ENCODE measurements around the gene DPEP2.

DPEP2 gene

GRCh38 chr16:67961551-67961957 lies 37.7 kb downstream of the DPEP2 start:
- no peaks in the 10 kb centered on the region for H3K9me3 ChIP-seq (ENCODE audit: control extremely low read depth in 1 of 5, control insufficient read depth in 4 of 5, insufficient read depth in 2 of 5, low read depth in 1 of 5, low read length in 4 of 5)
- H3K36me3 ChIP-seq (ENCODE audit: control insufficient read depth in 4 of 4, insufficient read depth in 4 of 4, low read length in 3 of 4): peaks cover 2 to 57% (median 18%) of the 10 kb centered on the region in 4 experiments
- ChIA-PET CTCF (interaction anchor here (0.6 to 1.4 kb wide), 2 partner anchors 21 to 103 kb away, joined by 3 to 4 read pairs; no protein-coding TSS in a partner anchor), POLR2A (no interaction called here)
- no peaks in the 10 kb centered on the region for H3K27me3 ChIP-seq (replicated peaks in 2 of 5; ENCODE audit: control insufficient read depth in 4 of 5, insufficient read depth in 5 of 5, low read length in 4 of 5)
- no peak for DNase-seq
- H3K4me3 ChIP-seq (ENCODE audit: control insufficient read depth in 1 of 7, extremely low read depth in 1 of 7, insufficient read depth in 4 of 7, low read depth in 2 of 7, low read length in 6 of 7): no peak overlapping the region
- no peak overlapping the region for H3K27ac ChIP-seq (ENCODE audit: insufficient read depth in 1 of 2, low read depth in 1 of 2, low read length in 2 of 2, poor library complexity in 1 of 2, severe bottlenecking in 2 of 2)
- peaks cover 0 to 10% (median under 1%) of the 10 kb centered on the region in 4 experiments for H3K4me1 ChIP-seq (ENCODE audit: control extremely low read depth in 1 of 4, control insufficient read depth in 4 of 4, insufficient read depth in 4 of 4, low read length in 3 of 4)
- WGBS (ENCODE audit: insufficient coverage): 100% methylated on average over 4 of the region's 13 CpGs

- Histone ChIP-seq H3K27ac (ENCODE audit: insufficient read depth in 1 of 2, low read depth in 1 of 2, low read length in 2 of 2, poor library complexity in 1 of 2, severe bottlenecking in 2 of 2) (no peak overlapping the region), H3K36me3 (ENCODE audit: control insufficient read depth in 4 of 4, insufficient read depth in 4 of 4, low read length in 3 of 4) (peaks cover 2 to 59% (median 18%) of the 10 kb centered on the region in 4 experiments), H3K9me3 (ENCODE audit: control extremely low read depth in 1 of 5, control insufficient read depth in 4 of 5, insufficient read depth in 2 of 5, low read depth in 1 of 5, low read length in 4 of 5) (no peaks in the 10 kb centered on the region), H3K4me1 (ENCODE audit: control extremely low read depth in 1 of 4, control insufficient read depth in 4 of 4, insufficient read depth in 4 of 4, low read length in 3 of 4) (peaks cover 0 to 2% (median 0%) of the 10 kb centered on the region in 4 experiments), H3K27me3 (replicated peaks in 2 of 5; ENCODE audit: control insufficient read depth in 4 of 5, insufficient read depth in 5 of 5, low read length in 4 of 5) (no peaks in the 10 kb centered on the region), H3K4me3 (ENCODE audit: control insufficient read depth in 1 of 7, extremely low read depth in 1 of 7, insufficient read depth in 4 of 7, low read depth in 2 of 7, low read length in 6 of 7) (no peak overlapping the region)
- ChIA-PET CTCF (interaction anchor here (0.9 to 1.5 kb wide), 6 partner anchors 18 to 81 kb away, joined by 3 to 4 read pairs (median 3); no protein-coding TSS in a partner anchor), POLR2A (interaction anchor here (1.0 kb wide), 1 partner anchor 11 kb away, joined by 3 read pairs; no protein-coding TSS in a partner anchor)
- DNase-seq: no peak
- WGBS (ENCODE audit: insufficient coverage): 98% methylated on average over 8 of the region's 11 CpGs
Observed at GRCh38 chr16:67959536-67960329, 39.6 kb downstream of the DPEP2 start.

GRCh38 chr16:67957622-67958021 lies 41.7 kb downstream of the DPEP2 start:
- Histone ChIP-seq H3K27me3 (replicated peaks in 2 of 5; ENCODE audit: control insufficient read depth in 4 of 5, insufficient read depth in 5 of 5, low read length in 4 of 5) (no peaks in the 10 kb centered on the region), H3K4me1 (ENCODE audit: control extremely low read depth in 1 of 4, control insufficient read depth in 4 of 4, insufficient read depth in 4 of 4, low read length in 3 of 4) (no peaks in the 10 kb centered on the region), H3K36me3 (ENCODE audit: control insufficient read depth in 4 of 4, insufficient read depth in 4 of 4, low read length in 3 of 4) (peaks cover 2 to 63% (median 22%) of the 10 kb centered on the region in 4 experiments), H3K27ac (ENCODE audit: insufficient read depth in 1 of 2, low read depth in 1 of 2, low read length in 2 of 2, poor library complexity in 1 of 2, severe bottlenecking in 2 of 2) (no peak overlapping the region), H3K4me3 (ENCODE audit: control insufficient read depth in 1 of 7, extremely low read depth in 1 of 7, insufficient read depth in 4 of 7, low read depth in 2 of 7, low read length in 6 of 7) (no peak overlapping the region), H3K9me3 (ENCODE audit: control extremely low read depth in 1 of 5, control insufficient read depth in 4 of 5, insufficient read depth in 2 of 5, low read depth in 1 of 5, low read length in 4 of 5) (no peaks in the 10 kb centered on the region)
- WGBS (ENCODE audit: insufficient coverage): 100% methylated on average over 6 of the region's 9 CpGs
- CTCF ChIA-PET: interaction anchor here (0.8 to 1.7 kb wide), 5 partner anchors 9 to 83 kb away, joined by 3 to 5 read pairs (median 3); no protein-coding TSS in a partner anchor
- POLR2A ChIA-PET: no interaction called here
- DNase-seq: no peak

GRCh38 chr16:67954421-67955196 lies 44.7 kb downstream of the DPEP2 start:
- no peaks in the 10 kb centered on the region for H3K9me3 ChIP-seq (ENCODE audit: control extremely low read depth in 1 of 5, control insufficient read depth in 4 of 5, insufficient read depth in 2 of 5, low read depth in 1 of 5, low read length in 4 of 5)
- no peaks in the 10 kb centered on the region for H3K27me3 ChIP-seq (replicated peaks in 2 of 5; ENCODE audit: control insufficient read depth in 4 of 5, insufficient read depth in 5 of 5, low read length in 4 of 5)
- WGBS (ENCODE audit: insufficient coverage): 95% methylated on average over 8 of the region's 10 CpGs
- CTCF ChIA-PET: interaction anchor here (0.6 to 1.7 kb wide), 2 partner anchors 12 to 51 kb away, joined by 3 to 5 read pairs; no protein-coding TSS in a partner anchor
- H3K27ac ChIP-seq (ENCODE audit: insufficient read depth in 1 of 2, low read depth in 1 of 2, low read length in 2 of 2, poor library complexity in 1 of 2, severe bottlenecking in 2 of 2): no peak overlapping the region
- POLR2A ChIA-PET: no interaction called here
- H3K36me3 ChIP-seq (ENCODE audit: control insufficient read depth in 4 of 4, insufficient read depth in 4 of 4, low read length in 3 of 4): peaks cover 0 to 60% (median 15%) of the 10 kb centered on the region in 4 experiments
- DNase-seq: no peak
- H3K4me3 ChIP-seq (ENCODE audit: control insufficient read depth in 1 of 7, extremely low read depth in 1 of 7, insufficient read depth in 4 of 7, low read depth in 2 of 7, low read length in 6 of 7): no peak overlapping the region
- H3K4me1 ChIP-seq (ENCODE audit: control extremely low read depth in 1 of 4, control insufficient read depth in 4 of 4, insufficient read depth in 4 of 4, low read length in 3 of 4): no peaks in the 10 kb centered on the region

- POLR2A ChIA-PET: no interaction called here
Observed at GRCh38 chr16:67953641-67954375, 45.5 kb downstream of the DPEP2 start.

GRCh38 chr16:67951485-67951884 lies 47.8 kb downstream of the DPEP2 start:
- no peak for DNase-seq
- Histone ChIP-seq H3K4me1 (ENCODE audit: control extremely low read depth in 1 of 4, control insufficient read depth in 4 of 4, insufficient read depth in 4 of 4, low read length in 3 of 4) (no peaks in the 10 kb centered on the region), H3K4me3 (ENCODE audit: control insufficient read depth in 1 of 7, extremely low read depth in 1 of 7, insufficient read depth in 4 of 7, low read depth in 2 of 7, low read length in 6 of 7) (no peak overlapping the region), H3K27ac (ENCODE audit: insufficient read depth in 1 of 2, low read depth in 1 of 2, low read length in 2 of 2, poor library complexity in 1 of 2, severe bottlenecking in 2 of 2) (no peak overlapping the region), H3K9me3 (ENCODE audit: control extremely low read depth in 1 of 5, control insufficient read depth in 4 of 5, insufficient read depth in 2 of 5, low read depth in 1 of 5, low read length in 4 of 5) (no peaks in the 10 kb centered on the region), H3K27me3 (replicated peaks in 2 of 5; ENCODE audit: control insufficient read depth in 4 of 5, insufficient read depth in 5 of 5, low read length in 4 of 5) (no peaks in the 10 kb centered on the region), H3K36me3 (ENCODE audit: control insufficient read depth in 4 of 4, insufficient read depth in 4 of 4, low read length in 3 of 4) (peaks cover 2 to 65% (median 20%) of the 10 kb centered on the region in 4 experiments)
- CTCF ChIA-PET: interaction anchor here (1.0 to 1.7 kb wide), 7 partner anchors 9 to 89 kb away, joined by 3 to 5 read pairs (median 3); no protein-coding TSS in a partner anchor
- WGBS (ENCODE audit: insufficient coverage): 94% methylated on average over 10 of the region's 12 CpGs
- POLR2A ChIA-PET: no interaction called here

More at GRCh38 chr16:67953641-67954375, 45.5 kb downstream of the DPEP2 start:
- WGBS (ENCODE audit: insufficient coverage): 100% methylated on average over 6 of the region's 8 CpGs
- Histone ChIP-seq H3K9me3 (ENCODE audit: control extremely low read depth in 1 of 5, control insufficient read depth in 4 of 5, insufficient read depth in 2 of 5, low read depth in 1 of 5, low read length in 4 of 5) (no peaks in the 10 kb centered on the region), H3K4me3 (ENCODE audit: control insufficient read depth in 1 of 7, extremely low read depth in 1 of 7, insufficient read depth in 4 of 7, low read depth in 2 of 7, low read length in 6 of 7) (no peak overlapping the region), H3K4me1 (ENCODE audit: control extremely low read depth in 1 of 4, control insufficient read depth in 4 of 4, insufficient read depth in 4 of 4, low read length in 3 of 4) (no peaks in the 10 kb centered on the region), H3K36me3 (ENCODE audit: control insufficient read depth in 4 of 4, insufficient read depth in 4 of 4, low read length in 3 of 4) (peaks cover 0 to 57% (median 15%) of the 10 kb centered on the region in 4 experiments), H3K27ac (ENCODE audit: insufficient read depth in 1 of 2, low read depth in 1 of 2, low read length in 2 of 2, poor library complexity in 1 of 2, severe bottlenecking in 2 of 2) (no peak overlapping the region), H3K27me3 (replicated peaks in 2 of 5; ENCODE audit: control insufficient read depth in 4 of 5, insufficient read depth in 5 of 5, low read length in 4 of 5) (no peaks in the 10 kb centered on the region)
- CTCF ChIA-PET: interaction anchor here (1.0 to 1.7 kb wide), 3 partner anchors 12 to 33 kb away, joined by 3 to 5 read pairs (median 3); no protein-coding TSS in a partner anchor
- no peak for DNase-seq
